Stimulated activated CD4-positive, alpha-beta T cell treated with anti-CD3 and anti-CD28 coated beads, Interleukin-12 subunit alpha, Interleukin-12 subunit beta, amount 100 ng/mL, for 24 hours (primary cell): ENCODE data around the gene IFIT5.
"Not testable (repeated sequence)": the region's sequence is repeated elsewhere in the genome, so short reads cannot be mapped to it uniquely, and the experiment has no call there.

Source experiments
- DNase-seq, 2 experiments: peaks; one replicate each; pipeline ENCODE4 v3.0.0-alpha.2; 2020; ENCODE audit warnings: low read depth in 2 of 2

Gene IFIT5

GRCh38 chr10:89428877-89429276 is 14.5 kb downstream of the IFIT5 start:
- no peak for DNase-seq

- DNase-seq, result no peak
These were observed 17.6 kb downstream of the IFIT5 start for GRCh38 chr10:89431977-89432376.

DNA sequence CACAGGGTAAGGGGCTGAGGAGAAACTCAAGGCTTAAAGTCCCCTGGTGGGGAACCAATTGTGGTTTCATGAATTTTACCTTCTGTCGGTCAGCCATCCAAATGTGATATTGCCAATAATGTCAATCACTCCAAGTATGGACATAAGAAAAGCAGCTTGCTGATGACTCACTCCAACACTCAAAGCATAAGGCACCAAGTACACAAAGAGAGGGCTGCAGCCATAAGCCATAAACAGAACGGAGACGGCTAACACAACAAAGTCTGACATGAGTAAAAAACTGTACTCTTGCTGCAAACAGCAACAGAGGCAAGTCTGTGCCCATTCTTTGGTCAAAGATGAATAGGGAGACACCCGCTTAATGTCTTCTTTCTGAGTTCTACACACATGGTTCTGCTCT is 24.2 kb downstream of the IFIT5 start:
- no peak for DNase-seq

- DNase-seq, result no peak
These were observed 26.1 kb downstream of the IFIT5 start for GRCh38 chr10:89440226-89441009.

DNA sequence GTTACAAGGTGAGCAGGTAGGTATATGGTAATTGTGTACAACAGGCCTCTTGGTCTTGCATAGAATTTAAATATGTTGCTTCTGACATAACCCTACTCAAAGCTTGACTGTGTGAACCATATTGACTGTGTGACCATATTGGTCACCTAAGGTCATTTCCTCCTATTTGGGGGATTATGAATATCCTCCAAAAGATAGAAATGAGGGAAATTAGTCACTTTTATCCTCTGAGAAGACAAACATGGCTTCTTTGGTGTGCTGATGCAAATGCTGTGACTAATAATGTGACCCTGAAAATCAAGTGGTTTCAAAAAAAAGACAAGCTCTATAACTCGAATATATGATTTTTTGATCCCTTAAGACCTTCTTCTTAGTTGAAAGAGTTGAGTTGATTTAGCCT is 27.9 kb downstream of the IFIT5 start:
- DNase-seq, result no peak

GRCh38 chr10:89444819-89445218 is 30.5 kb downstream of the IFIT5 start:
- DNase-seq, result not testable (repeated sequence)

DNA sequence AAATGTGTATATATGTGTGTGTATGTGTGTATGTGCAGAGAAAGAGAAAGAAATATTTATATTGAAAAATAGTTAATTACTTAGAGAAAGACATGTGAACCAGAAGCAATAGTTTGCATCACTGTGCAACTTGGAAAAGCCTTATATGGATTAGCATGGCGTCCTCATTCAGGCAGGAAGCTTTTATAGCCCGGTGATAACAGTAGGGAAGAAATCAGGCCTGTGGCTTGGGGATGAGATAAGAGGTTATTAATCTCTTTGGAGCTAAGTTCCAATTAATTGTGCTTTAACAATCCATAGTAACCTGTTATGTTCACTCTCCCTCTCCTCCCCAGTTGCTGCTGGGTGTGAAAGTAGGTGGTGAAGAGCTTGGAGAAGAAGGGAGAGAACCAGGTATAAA is 36.5 kb downstream of the IFIT5 start:
- DNase-seq, result no peak

GRCh38 chr10:89452193-89452592 is 37.8 kb downstream of the IFIT5 start:
- DNase-seq, result no peak

DNA sequence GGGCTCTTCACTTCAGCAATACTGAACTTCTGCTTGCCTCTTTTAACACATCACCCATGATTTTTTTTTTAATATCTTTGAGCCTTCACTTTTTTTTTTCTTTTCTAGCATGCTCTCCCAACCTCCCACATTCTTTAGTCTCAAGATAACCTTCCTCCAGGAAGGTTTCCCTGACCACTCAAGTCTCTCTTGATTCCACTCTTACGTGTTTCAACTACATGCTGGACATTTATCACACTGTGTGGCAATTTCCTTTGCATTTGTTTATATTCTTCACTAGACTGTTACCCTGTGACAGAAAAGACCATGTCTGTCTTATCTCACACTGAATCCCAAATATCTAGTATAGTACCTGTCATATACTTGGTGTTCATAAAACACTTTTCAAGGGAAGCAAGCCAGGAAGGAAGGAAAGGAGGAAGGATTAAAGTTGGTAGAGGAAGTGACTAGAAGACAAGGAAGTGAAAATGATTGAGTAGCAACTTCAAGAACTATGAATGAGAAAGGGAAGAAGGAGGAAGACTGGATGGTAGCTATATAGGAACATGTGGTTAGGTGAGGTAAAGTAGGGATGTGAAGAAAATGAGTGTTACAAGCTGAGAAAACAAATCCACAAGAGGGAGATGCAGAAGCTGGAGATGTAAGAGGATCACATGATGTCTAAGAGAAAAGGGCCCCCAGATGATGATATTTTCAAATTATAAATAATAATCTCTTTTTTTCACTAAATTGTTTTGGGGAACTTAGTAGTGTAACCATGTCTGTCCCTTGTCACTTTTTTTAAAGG is 40.4 kb downstream of the IFIT5 start:
- no peak for DNase-seq

- no peak for DNase-seq
These were observed 43.9 kb downstream of the IFIT5 start for GRCh38 chr10:89458291-89458690.

DNA sequence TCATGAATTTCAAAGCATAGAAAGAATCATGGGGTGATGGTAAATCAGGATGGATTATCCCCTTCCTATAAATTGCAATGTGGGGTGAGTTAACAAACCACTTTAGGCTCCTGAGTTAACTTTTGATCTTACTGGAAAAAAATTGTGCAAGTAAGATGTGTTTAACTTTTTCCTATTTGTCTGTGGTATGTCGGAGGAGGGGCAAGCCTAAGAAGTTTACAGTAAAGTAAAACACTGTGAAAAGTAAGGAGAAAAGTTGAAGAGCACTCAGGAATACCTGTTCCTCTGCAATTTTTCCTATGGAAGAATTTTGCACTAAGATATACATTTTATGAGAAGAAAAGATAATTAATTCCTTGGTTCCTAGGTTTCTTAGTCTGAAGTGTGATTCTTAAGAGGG is 44.4 kb downstream of the IFIT5 start:
- DNase-seq, result no peak

DNA sequence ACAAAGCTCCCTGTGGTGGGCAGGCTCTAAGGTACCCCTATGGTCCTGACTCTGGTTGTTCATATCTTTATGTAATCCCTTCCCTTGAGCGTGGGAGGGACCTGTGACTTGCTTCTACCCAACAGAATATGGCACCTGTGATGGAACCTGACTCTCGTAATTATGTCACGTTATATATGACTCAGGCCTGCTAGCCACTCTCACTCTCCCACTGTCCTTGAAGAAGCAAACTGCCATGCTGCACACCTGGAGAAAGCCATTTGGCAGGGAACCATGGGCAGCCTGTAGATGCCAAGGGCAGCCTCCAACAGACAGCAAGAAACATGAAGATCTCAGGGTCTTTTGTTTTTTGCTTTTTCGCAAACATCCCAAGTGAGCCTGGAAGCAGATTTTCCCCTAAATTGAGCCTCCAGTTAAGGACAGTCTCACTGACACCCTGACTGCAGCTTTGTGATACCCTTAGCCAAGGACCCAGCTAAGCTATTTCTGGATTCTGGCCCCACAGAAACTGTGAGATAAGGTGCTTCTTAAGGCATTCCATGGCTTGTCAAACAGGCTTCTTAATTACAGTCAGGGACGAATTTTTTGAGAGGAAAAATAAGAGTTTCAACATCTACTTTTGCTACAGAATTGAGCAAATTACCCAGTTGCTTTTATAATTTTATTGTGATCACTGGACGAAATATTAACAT is 49.6 kb downstream of the IFIT5 start:
- no peak for DNase-seq

- DNase-seq, result no peak
These were observed 50.8 kb downstream of the IFIT5 start for GRCh38 chr10:89465196-89465595.

DNA sequence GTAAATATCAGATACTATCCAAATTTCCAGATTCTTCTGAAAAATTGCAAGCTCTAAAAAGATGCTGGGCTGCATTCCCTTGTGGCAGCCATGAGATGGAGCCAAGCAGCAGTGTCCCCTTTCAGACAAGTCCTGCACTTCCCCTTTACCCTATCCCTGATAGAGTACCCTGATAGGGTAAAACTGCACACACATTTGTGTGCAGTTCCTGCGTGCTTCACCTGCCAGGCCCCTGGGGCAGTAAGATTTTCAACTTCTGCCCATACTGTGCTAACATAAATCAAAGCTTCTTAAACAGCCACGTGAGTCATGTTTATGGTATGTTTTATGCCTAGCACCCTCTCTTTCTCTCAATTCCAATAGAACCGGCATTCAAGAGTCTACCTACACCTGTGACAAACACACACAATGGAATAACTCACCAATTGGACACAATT is 52.2 kb downstream of the IFIT5 start:
- DNase-seq, result no peak

DNA sequence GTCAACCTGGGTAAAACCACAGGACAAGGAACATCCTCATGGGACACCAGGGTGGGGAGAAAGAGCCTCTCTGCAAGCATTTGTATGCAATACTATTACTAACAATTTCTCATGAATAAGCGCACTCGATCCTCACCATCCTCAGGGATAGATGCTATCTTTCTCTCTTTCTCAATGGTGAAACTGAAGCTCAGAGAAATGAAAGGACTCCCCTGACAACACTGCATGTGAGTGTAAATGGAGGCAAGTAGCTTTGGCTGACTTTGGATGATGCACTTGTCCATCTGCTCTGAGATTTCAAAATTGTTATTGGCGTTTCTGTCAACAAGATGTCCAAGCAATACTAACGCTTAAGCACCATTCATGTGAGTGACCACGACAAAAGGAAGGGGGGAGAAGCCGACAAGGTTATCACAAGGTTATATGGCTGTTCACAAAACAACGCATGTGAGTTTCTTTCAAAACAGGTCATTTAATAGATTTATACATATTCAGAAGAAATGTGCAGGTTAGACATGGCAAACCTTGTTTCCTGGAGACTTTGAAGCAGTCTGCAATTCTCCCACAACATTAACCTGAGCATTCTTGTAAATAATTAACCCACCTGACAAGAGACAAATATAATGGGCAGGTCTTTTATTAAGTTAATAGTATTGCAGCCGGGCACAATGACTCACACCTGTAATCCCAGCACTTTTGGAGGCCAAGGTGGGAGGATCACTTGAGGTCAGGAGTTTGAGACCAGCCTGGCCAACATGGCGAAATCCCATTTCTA is 54.0 kb downstream of the IFIT5 start:
- no peak for DNase-seq

GRCh38 chr10:89469517-89469916 is 55.1 kb downstream of the IFIT5 start:
- DNase-seq, result no peak
